Loucy (cell line): ENCODE data around the gene MFSD6.
A peak's percentile ranks its signal among the peaks of the same experiment; 100 is the strongest.

Source experiments
- H2AFZ ChIP-seq: fragments of 200-600 bp; sonication (generic); 2 replicates; pipeline ENCODE4 v1.6.0; 2016; ENCODE audit warnings: antibody characterized with exemption, mild to moderate bottlenecking, low read length, moderate library complexity
- H3F3A ChIP-seq: fragments of 200-600 bp; 2 replicates; pipeline ENCODE4 v1.6.0; 2016; ENCODE audit warnings: antibody characterized with exemption, low read depth, mild to moderate bottlenecking
- H3K27me3 ChIP-seq: fragments of 200-600 bp; sonication (generic); 2 replicates; pipeline ENCODE4 v1.6.1; 2014; ENCODE audit warnings: low read length, mild to moderate bottlenecking; ENCODE audit not compliant: insufficient read depth, poor library complexity, severe bottlenecking
- H3K36me3 ChIP-seq: fragments of 200-600 bp; sonication (generic); 2 replicates; pipeline ENCODE4 v1.6.1; 2016; ENCODE audit warnings: low read length; ENCODE audit not compliant: insufficient read depth
- H3K4me1 ChIP-seq: fragments of 200-600 bp; sonication (generic); 2 replicates; pipeline ENCODE4 v1.5.1; 2014; ENCODE audit warnings: low read length, mild to moderate bottlenecking; ENCODE audit not compliant: insufficient read depth, poor library complexity, severe bottlenecking
- H3K4me2 ChIP-seq: fragments of 200-600 bp; sonication (generic); 2 replicates; pipeline ENCODE4 v1.6.0; 2014; ENCODE audit warnings: antibody characterized with exemption, low read length, low read depth, mild to moderate bottlenecking; ENCODE audit not compliant: poor library complexity, severe bottlenecking
- H3K4me3 ChIP-seq: fragments of 200-600 bp; sonication (generic); 2 replicates; pipeline ENCODE4 v1.5.1; 2014; ENCODE audit warnings: low read length, mild to moderate bottlenecking, mixed read lengths; ENCODE audit not compliant: poor library complexity, severe bottlenecking
- H3K79me2 ChIP-seq: fragments of 200-600 bp; sonication (generic); 2 replicates; pipeline ENCODE4 v1.6.1; 2014; ENCODE audit warnings: low read length; ENCODE audit not compliant: insufficient read depth
- H3K9ac ChIP-seq: fragments of 200-600 bp; sonication (generic); 2 replicates; pipeline ENCODE4 v1.6.0; 2014; ENCODE audit warnings: mild to moderate bottlenecking, low read depth, low read length, moderate library complexity; ENCODE audit not compliant: poor library complexity, severe bottlenecking
- H3K9me2 ChIP-seq: fragments of 200-600 bp; sonication (generic); replicated peaks from 2 replicates; pipeline ENCODE4 v1.6.1; 2016; ENCODE audit warnings: low read depth, low read length, mixed read lengths
- H3K9me3 ChIP-seq: fragments of 200-600 bp; sonication (generic); 2 replicates; pipeline ENCODE4 v1.6.1; 2014; ENCODE audit warnings: mild to moderate bottlenecking, antibody characterized with exemption, low read length, low read depth; ENCODE audit not compliant: insufficient read depth
- H4K20me1 ChIP-seq: fragments of 200-600 bp; sonication (generic); 2 replicates; pipeline ENCODE4 v1.6.0; 2014; ENCODE audit warnings: antibody characterized with exemption, low read length, mild to moderate bottlenecking; ENCODE audit not compliant: insufficient read depth, poor library complexity, severe bottlenecking
- EZH2phosphoT487 ChIP-seq: fragments of 200-600 bp; IDR thresholded peaks from 2 replicates; pipeline ENCODE4 v1.6.1; 2018; ENCODE audit warnings: antibody characterized with exemption, mild to moderate bottlenecking, moderate library complexity, borderline replicate concordance
- TF ChIP-seq, protein P1 (sequence below): fragments of 200-600 bp; sonication (generic); conservative IDR thresholded peaks from 2 replicates; pipeline ENCODE4 v1.5.1; 2014; ENCODE audit warnings: mild to moderate bottlenecking, antibody characterized with exemption, low read length

Gene MFSD6

GRCh38 chr2:190513877-190514276 is 105.7 kb downstream of the MFSD6 start:
- no peaks in the 10 kb centered on the region for H4K20me1 ChIP-seq
- H3K27me3 ChIP-seq, result no peaks in the 10 kb centered on the region
- H3F3A ChIP-seq, result no peaks in the 10 kb centered on the region
- H3K4me1 ChIP-seq, result peaks cover 15% of the 10 kb centered on the region
- H3K9me2 ChIP-seq, result no peaks in the 10 kb centered on the region
- no peak overlapping the region for H2AFZ ChIP-seq
- no peak overlapping the region for H3K4me3 ChIP-seq
- TF ChIP-seq, protein P1, sequence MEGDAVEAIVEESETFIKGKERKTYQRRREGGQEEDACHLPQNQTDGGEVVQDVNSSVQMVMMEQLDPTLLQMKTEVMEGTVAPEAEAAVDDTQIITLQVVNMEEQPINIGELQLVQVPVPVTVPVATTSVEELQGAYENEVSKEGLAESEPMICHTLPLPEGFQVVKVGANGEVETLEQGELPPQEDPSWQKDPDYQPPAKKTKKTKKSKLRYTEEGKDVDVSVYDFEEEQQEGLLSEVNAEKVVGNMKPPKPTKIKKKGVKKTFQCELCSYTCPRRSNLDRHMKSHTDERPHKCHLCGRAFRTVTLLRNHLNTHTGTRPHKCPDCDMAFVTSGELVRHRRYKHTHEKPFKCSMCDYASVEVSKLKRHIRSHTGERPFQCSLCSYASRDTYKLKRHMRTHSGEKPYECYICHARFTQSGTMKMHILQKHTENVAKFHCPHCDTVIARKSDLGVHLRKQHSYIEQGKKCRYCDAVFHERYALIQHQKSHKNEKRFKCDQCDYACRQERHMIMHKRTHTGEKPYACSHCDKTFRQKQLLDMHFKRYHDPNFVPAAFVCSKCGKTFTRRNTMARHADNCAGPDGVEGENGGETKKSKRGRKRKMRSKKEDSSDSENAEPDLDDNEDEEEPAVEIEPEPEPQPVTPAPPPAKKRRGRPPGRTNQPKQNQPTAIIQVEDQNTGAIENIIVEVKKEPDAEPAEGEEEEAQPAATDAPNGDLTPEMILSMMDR, result no peak
- no peak for TF ChIP-seq EZH2phosphoT487
- H3K79me2 ChIP-seq, result no peaks in the 10 kb centered on the region
- no peak overlapping the region for H3K4me2 ChIP-seq
- H3K9ac ChIP-seq, result no peak overlapping the region
- no peaks in the 10 kb centered on the region for H3K9me3 ChIP-seq
- H3K36me3 ChIP-seq, result no peaks in the 10 kb centered on the region; the same call in 1 of the 2 replicates

GRCh38 chr2:190514676-190515075 is 106.5 kb downstream of the MFSD6 start:
- Histone ChIP-seq H3K4me1 (peaks cover 19% of the 10 kb centered on the region), H3K36me3 (no peaks in the 10 kb centered on the region; the same call in 1 of the 2 replicates), H3K9me3 (no peaks in the 10 kb centered on the region), H3K4me2 (no peak overlapping the region), H3F3A (no peaks in the 10 kb centered on the region), H3K27me3 (no peaks in the 10 kb centered on the region), H2AFZ (no peak overlapping the region), H3K4me3 (no peak overlapping the region), H4K20me1 (no peaks in the 10 kb centered on the region), H3K79me2 (no peaks in the 10 kb centered on the region), H3K9ac (no peak overlapping the region), H3K9me2 (no peaks in the 10 kb centered on the region)
- TF ChIP-seq EZH2phosphoT487, result no peak
- TF ChIP-seq, protein P1, result no peak

DNA sequence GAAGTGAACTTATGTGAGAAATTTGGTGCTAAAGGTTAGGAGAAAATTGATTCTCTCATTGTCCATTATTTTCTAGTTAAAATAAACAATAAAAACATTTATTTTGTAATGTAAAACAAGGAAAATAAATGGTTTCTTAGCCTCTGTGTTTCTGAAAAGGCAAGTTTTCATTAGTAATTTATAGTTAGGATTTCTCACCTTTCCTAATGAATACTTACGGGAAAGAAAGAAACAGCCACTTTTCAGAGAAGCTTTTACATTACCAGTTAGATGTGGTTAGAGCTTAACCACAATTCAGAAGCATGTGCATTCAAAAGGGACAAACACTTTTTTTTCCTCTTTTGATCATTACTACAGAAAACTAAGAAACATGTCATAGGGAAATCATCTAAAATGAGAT is 107.5 kb downstream of the MFSD6 start:
- Histone ChIP-seq H3K4me2 (peak overlapping the region; percentile 32), H2AFZ (no peak overlapping the region), H3F3A (no peaks in the 10 kb centered on the region), H3K36me3 (no peaks in the 10 kb centered on the region; the same call in 1 of the 2 replicates), H4K20me1 (no peaks in the 10 kb centered on the region), H3K27me3 (no peaks in the 10 kb centered on the region), H3K9me3 (no peaks in the 10 kb centered on the region), H3K4me1 (peaks cover 29% of the 10 kb centered on the region), H3K9ac (peak overlapping the region; percentile 44), H3K4me3 (peak overlapping the region; percentile 12), H3K79me2 (no peaks in the 10 kb centered on the region), H3K9me2 (no peaks in the 10 kb centered on the region)
- TF ChIP-seq, protein P1, result no peak
- TF ChIP-seq EZH2phosphoT487, result no peak
